ENCODE measurements around the gene TGFA.

The TGFA gene

DNA sequence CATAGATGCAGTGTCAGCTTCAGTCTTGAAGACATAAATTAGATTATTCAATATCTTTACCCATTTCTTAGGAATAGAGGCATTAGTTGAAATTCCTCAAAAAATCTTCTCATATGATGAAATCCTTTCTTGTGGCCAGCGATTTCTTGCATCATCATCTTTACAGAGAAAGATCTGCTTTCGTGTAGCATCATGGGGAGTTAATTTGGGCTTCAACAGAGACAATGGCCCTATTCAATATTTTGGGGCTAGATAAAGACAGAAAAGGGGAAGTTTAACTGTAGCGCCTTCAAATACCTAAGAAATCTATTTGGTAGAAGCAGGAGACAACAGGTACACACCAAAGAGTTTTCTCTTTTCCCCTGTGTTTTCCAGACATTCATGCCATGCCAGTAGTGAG lies 73.8 kb downstream of the TGFA start:
- no peak for DNase-seq (ENCODE audit: low read depth)
- TF ChIP-seq, protein P1, sequence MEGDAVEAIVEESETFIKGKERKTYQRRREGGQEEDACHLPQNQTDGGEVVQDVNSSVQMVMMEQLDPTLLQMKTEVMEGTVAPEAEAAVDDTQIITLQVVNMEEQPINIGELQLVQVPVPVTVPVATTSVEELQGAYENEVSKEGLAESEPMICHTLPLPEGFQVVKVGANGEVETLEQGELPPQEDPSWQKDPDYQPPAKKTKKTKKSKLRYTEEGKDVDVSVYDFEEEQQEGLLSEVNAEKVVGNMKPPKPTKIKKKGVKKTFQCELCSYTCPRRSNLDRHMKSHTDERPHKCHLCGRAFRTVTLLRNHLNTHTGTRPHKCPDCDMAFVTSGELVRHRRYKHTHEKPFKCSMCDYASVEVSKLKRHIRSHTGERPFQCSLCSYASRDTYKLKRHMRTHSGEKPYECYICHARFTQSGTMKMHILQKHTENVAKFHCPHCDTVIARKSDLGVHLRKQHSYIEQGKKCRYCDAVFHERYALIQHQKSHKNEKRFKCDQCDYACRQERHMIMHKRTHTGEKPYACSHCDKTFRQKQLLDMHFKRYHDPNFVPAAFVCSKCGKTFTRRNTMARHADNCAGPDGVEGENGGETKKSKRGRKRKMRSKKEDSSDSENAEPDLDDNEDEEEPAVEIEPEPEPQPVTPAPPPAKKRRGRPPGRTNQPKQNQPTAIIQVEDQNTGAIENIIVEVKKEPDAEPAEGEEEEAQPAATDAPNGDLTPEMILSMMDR (IDR thresholded peaks at IDR 0.05; ENCODE audit: insufficient read depth, low read depth, low read length, missing control alignments) = no peak
- H3K4me3 ChIP-seq (ENCODE audit: low read length) = no peak overlapping the region

DNA sequence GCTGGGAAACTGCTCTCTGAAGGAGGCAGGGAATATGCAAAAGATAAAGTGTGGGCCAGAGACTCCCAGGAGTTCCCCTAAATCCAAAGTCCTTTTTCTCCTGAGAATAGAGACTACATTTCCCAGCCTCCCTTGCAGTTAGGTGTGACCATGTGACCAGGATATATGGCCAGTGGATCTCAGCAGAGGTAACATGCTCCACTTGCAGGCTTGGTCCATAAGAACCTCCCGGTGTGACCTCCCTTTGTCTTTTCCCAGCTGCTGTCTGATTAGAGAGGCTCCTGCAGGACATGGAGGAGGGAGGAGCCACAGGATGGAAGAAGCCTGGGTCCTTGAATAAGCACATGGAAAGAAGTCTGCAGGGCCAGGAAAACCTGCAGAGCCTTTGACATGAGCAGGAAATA lies 76.2 kb downstream of the TGFA start:
- H3K4me3 ChIP-seq (ENCODE audit: low read length) = no peak overlapping the region
- TF ChIP-seq, protein P1 (IDR thresholded peaks at IDR 0.05; ENCODE audit: insufficient read depth, low read depth, low read length, missing control alignments) = no peak

DNA sequence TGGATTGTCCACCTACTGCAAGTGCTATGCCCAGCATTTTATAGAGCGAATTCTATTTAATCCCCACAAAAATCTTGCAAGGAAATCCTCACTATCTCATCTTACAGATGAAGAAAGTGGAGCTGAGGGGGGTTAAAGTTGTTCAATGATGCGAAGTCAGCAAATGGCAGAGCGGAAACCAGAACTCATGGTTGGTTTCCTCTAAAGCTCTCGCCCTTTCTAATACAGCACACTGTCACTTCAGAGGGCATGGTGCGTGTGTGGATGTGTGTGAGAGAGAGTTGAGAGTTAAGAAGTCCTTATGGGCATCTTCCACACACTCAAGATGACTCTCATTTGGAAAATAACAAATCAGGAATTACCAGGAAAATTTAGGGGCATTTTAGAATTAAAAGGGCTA lies 78.4 kb downstream of the TGFA start:
- DNase-seq (ENCODE audit: low read depth) = no peak
- TF ChIP-seq, protein P1 (IDR thresholded peaks at IDR 0.05; ENCODE audit: insufficient read depth, low read depth, low read length, missing control alignments) = no peak
- H3K4me3 ChIP-seq (ENCODE audit: low read length) = no peak overlapping the region

More for the DNA sequence above, 76.2 kb downstream of the TGFA start:
- DNase-seq (ENCODE audit: low read depth) = no peak

DNA sequence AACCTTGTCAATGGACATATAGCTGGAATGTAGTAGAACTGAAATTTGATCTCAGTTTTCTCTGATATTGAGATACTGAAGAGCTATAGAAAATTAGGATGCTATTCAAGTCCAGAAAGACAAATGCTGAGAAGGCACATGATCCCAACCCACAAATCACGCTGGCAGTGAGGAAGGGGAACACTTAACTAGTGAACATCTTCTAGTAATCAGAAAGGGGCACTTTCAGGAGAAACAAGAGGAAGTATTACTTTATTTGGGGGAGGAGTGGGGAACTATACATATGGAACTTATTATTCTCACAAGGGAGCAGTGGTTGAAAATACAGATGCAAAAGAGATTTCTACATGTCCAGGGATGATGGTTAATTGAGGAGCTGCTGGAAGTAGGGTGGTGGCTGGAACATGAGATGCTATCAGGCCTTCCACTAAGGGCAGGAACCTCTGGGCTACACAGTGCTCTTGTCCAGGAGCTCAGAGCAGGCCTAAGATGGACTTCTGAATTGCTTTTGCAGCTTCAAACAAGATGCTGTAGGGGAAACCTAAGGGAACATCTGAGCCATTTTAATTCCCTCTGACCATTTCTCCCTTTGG lies 79.3 kb downstream of the TGFA start:
- TF ChIP-seq, protein P1 (IDR thresholded peaks at IDR 0.05; ENCODE audit: insufficient read depth, low read depth, low read length, missing control alignments) = no peak
- H3K4me3 ChIP-seq (ENCODE audit: low read length) = no peak overlapping the region
- no peak for DNase-seq (ENCODE audit: low read depth)

DNA sequence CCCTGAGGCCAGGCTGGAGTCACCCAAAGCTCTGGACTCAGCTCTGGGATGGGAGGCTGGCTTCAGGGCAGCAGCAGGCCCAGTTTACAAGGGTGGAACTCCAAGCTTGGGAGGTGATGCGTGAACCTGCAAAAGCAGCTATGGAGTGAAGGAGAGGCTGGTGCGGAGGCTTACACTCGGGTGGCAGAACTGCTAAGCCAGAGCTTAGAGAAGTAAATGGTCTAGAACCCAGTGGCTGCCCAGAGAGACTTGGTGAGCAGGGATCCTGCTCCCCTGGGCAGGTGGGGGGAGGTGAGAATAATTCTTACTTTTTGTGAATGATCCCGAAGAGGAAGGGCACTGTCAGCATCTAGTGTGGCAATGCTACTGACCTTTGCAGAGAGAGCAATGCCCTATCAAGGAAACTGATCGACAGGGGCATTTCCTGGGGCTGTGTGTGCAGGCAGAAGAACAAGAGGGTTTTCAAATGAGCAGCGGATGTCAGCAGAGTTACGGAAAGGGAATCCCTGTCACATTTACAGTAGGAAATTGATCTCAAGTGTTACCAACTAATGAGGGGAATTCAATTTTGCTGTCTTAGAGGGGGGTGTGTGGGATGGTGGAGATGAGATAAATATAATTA lies 80.4 kb downstream of the TGFA start:
- no peak for DNase-seq (ENCODE audit: low read depth)
- TF ChIP-seq, protein P1 (IDR thresholded peaks at IDR 0.05; ENCODE audit: insufficient read depth, low read depth, low read length, missing control alignments) = no peak

DNA sequence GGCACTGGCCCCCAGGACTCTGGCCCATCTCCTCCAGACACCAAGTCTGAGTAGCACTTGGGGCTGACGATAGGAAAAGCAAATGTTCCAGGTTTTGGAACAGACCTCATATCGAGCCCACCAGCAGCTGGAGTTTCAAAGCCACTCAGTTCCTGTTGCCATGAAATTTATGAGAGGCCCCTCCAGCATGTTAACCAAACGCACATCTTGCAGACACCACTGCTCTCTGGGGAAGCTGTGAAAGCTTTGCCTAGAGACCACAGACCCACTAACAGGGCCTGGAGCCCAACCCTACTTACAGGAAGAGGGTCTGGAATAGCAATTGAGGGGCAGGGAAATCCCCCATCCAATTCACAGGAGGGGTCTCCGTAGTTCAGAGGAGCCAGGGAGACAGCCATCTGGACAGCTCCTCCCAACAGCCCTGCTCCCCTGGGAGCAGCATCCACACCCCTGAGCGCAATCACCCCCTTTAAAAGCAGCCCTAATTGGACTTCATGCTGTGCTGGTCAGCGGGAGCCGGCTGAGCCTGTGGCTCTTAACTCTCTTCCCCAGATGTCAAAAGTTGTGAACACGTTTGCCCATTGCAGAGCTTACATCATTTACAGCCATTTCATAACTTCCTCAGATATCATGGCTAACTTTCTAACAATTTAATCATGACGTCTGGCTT lies 81.3 kb downstream of the TGFA start:
- no peak for DNase-seq (ENCODE audit: low read depth)
- TF ChIP-seq, protein P1 (IDR thresholded peaks at IDR 0.05; ENCODE audit: insufficient read depth, low read depth, low read length, missing control alignments) = no peak

More for the DNA sequence above, 80.4 kb downstream of the TGFA start:
- no peak overlapping the region for H3K4me3 ChIP-seq (ENCODE audit: low read length)

More for the DNA sequence above, 81.3 kb downstream of the TGFA start:
- no peak overlapping the region for H3K4me3 ChIP-seq (ENCODE audit: low read length)
